Measurements from ENCODE around the gene HDAC4. TPM values are rescaled to one million over a fixed set of nuclear protein-coding genes. Genes with fewer than 3 reads are reported as not detected.

Gene HDAC4
- 20.8 and 21.3 TPM in 2 replicates for total RNA-seq

GRCh38 chr2:239400596-239401066 is at the start of gene HDAC4:
Gene HDAC4 (minus strand): TSS chr2:239401020. CDS start chr2:239352699, 48,321 bp downstream.

Small RNAs within 50 kb of the gene (small RNA-seq; reads per million reads assigned to genes)
- 0.20 reads per million for gene MIR2467 (ENCODE audit: low replicate concordance)
- gene MIR4269 (ENCODE audit: low replicate concordance), result not detected
- not detected for gene MIR4440 (ENCODE audit: low replicate concordance)
- gene MIR4441 (ENCODE audit: low replicate concordance), result not detected
